ENCODE data around the gene GCM1.

DNA sequence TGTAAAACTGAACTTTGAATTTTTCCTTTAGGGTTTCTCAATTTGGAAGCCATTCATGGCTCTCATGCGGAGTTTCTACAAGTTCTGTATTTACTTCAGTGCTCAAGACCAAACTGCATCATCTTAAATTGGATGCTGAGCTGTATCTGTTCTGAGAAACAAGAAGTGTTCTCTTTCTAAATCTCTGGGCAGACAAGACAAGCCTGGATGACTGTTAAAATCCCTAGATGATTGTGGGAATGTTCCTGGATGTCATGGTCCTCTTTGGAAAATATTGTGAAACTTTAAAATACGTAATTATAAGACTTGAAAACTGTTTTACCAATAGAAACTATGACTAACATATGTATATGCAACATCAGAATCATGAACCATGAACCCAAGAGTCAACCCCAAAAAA lies 6.2 kb upstream of the GCM1 start:
- TF ChIP-seq POLR2A (IDR thresholded peaks at IDR 0.05): no peak
- TF ChIP-seq, protein P1, sequence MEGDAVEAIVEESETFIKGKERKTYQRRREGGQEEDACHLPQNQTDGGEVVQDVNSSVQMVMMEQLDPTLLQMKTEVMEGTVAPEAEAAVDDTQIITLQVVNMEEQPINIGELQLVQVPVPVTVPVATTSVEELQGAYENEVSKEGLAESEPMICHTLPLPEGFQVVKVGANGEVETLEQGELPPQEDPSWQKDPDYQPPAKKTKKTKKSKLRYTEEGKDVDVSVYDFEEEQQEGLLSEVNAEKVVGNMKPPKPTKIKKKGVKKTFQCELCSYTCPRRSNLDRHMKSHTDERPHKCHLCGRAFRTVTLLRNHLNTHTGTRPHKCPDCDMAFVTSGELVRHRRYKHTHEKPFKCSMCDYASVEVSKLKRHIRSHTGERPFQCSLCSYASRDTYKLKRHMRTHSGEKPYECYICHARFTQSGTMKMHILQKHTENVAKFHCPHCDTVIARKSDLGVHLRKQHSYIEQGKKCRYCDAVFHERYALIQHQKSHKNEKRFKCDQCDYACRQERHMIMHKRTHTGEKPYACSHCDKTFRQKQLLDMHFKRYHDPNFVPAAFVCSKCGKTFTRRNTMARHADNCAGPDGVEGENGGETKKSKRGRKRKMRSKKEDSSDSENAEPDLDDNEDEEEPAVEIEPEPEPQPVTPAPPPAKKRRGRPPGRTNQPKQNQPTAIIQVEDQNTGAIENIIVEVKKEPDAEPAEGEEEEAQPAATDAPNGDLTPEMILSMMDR (IDR thresholded peaks at IDR 0.05 in 4 of 5, conservative IDR thresholded peaks at IDR 0.05 in 1 of 5): no peak

All from gastrocnemius medialis (tissue), 4 donors.